H1 (cell line): Measurements from ENCODE around the gene MRPL1. TPM values are rescaled to one million over a fixed set of nuclear protein-coding genes. Genes with fewer than 3 reads are reported as not detected.

ENCODE experiments used
- ASH2L ChIP-seq: fragments of 200-600, 300-600 bp; sonication (generic); IDR thresholded peaks from one replicate; pipeline ENCODE4 v1.7.1; 2017; ENCODE audit warnings: low read length
- CEBPB ChIP-seq: IDR thresholded peaks from 2 replicates; pipeline ENCODE4 v1.6.1; 2012; ENCODE audit warnings: low read depth, low read length
- PHF8 ChIP-seq: fragments of 200-600 bp; sonication (generic); conservative IDR thresholded peaks from 2 replicates; pipeline ENCODE4 v1.7.1; 2012; ENCODE audit warnings: low read depth, mild to moderate bottlenecking, inconsistent platforms, low read length, moderate library complexity
- POLR2AphosphoS5 ChIP-seq: IDR thresholded peaks from 2 replicates; pipeline ENCODE4 v1.6.1; 2011; ENCODE audit warnings: low read depth, low read length
- SAP30 ChIP-seq: fragments of 300-600 bp; sonication (generic); IDR thresholded peaks from 2 replicates; pipeline ENCODE4 v1.7.1; 2012; ENCODE audit warnings: low read length, moderate library complexity, mild to moderate bottlenecking, inconsistent platforms; ENCODE audit not compliant: insufficient read depth, insufficient replicate concordance
- polyA plus RNA-seq, 7 experiments: library from polyadenylated mRNA; depleted of rRNA in 3 of 7; stranded (reverse) in 5 of 7; unstranded in 2 of 7; fragments of >200 nt in 5 of 7; fragments of 200-250 nt in 2 of 7; gene quantifications; 1 replicate in 5 of 7; 2 replicates in 1 of 7; 4 replicates in 1 of 7; pipeline versions ENCODE4 v1.2.1 to v1.2.3, GENCODE V29; 2011 to 2013; ENCODE audit warnings: missing spikeins in 2 of 7, mixed read lengths in 2 of 7
- total RNA-seq: library from RNA; stranded (reverse); fragmentation: NEBNext Ultra II Directional; extraction: Animal tissue kit (Norgen Biotek cat#: 25700); gene quantifications from 2 replicates; pipeline ENCODE4 v1.2.1, GENCODE V29; 2021
- TF ChIP-seq, protein P1 (sequence below), 3 experiments: IDR thresholded peaks; 1 replicate in 2 of 3; 2 replicates in 1 of 3; pipeline versions ENCODE4 v1.5.1 to v1.6.1; 2011; ENCODE audit warnings: low read length in 3 of 3, mild to moderate bottlenecking in 3 of 3, inconsistent platforms in 2 of 3, low read depth in 1 of 3, moderate library complexity in 1 of 3; ENCODE audit not compliant: insufficient read depth in 1 of 3; ENCODE audit errors: control extremely low read depth in 1 of 3
- TF ChIP-seq, protein P2 (sequence below): IDR thresholded peaks from 2 replicates; pipeline ENCODE4 v1.6.1; 2012; ENCODE audit warnings: inconsistent platforms

The MRPL1 gene
- total and polyA plus RNA-seq, 2 of the 8 experiments (the other 6 are each of a cell fraction or from before 2014, with no cell fraction given): 9.6 to 37.0 TPM

DNA sequence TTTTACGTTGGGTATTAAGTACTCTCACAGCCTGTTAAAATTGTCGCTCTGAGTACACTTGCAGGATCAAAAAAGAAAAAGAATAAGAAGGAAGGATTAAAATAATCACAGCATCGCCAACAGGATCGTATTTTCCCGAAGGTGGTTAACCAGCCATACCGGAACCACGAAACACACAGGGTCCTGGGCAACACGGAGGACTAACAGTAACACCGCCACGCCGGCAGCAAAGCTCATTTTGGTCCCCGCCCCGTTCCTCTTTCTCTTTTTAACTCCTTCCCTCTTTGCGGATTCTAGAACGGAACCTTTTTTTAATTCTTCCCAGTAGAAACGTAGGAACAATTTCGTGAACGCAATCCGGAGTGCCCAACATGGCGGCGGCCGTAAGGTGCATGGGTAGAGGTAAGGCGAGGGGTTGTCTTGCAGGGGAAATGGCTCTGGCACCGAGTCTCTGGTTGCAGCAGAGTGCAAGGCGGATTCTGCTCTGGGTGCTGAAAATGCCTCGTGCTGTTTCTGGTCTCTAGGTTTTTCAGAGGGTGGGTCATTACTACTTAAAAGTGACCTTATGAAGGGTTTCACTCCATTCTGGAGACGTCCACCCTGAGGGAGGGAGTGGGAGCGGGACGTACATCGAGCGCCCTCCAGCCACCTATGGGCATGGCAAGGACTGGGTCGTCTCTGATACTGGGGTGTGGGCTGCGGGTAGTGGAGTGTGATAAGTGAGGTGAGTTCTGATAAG lies at the start of gene MRPL1 (continued):
- TF ChIP-seq, protein P1, sequence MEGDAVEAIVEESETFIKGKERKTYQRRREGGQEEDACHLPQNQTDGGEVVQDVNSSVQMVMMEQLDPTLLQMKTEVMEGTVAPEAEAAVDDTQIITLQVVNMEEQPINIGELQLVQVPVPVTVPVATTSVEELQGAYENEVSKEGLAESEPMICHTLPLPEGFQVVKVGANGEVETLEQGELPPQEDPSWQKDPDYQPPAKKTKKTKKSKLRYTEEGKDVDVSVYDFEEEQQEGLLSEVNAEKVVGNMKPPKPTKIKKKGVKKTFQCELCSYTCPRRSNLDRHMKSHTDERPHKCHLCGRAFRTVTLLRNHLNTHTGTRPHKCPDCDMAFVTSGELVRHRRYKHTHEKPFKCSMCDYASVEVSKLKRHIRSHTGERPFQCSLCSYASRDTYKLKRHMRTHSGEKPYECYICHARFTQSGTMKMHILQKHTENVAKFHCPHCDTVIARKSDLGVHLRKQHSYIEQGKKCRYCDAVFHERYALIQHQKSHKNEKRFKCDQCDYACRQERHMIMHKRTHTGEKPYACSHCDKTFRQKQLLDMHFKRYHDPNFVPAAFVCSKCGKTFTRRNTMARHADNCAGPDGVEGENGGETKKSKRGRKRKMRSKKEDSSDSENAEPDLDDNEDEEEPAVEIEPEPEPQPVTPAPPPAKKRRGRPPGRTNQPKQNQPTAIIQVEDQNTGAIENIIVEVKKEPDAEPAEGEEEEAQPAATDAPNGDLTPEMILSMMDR (IDR thresholded peaks at IDR 0.05; ENCODE audit: control extremely low read depth in 1 of 3, insufficient read depth in 1 of 3, low read depth in 1 of 3, low read length in 3 of 3): peak in 1 of 3 experiments; percentile 13; a peak in 1 of 4 replicates
- TF ChIP-seq CEBPB (peak; percentile 20; the same call in 1 of the 2 replicates), PHF8 (peak; percentile 89), ASH2L (peak; percentile 96), SAP30 (peak; percentile 50), POLR2AphosphoS5 (peak; percentile 95)
- TF ChIP-seq, protein P2, sequence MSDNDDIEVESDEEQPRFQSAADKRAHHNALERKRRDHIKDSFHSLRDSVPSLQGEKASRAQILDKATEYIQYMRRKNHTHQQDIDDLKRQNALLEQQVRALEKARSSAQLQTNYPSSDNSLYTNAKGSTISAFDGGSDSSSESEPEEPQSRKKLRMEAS: peak; percentile 80; the same call in 1 of the 2 replicates
